HepG2 (cell line): ENCODE measurements around the gene MTCH1. TPM values are rescaled to one million over a fixed set of nuclear protein-coding genes. Genes with fewer than 3 reads are reported as not detected.
A peak's percentile ranks its signal among the peaks of the same experiment; 100 is the strongest.

ENCODE experiments used
- ATAC-seq: fragments of 200-7000 bp; cut with Tn5 transposase; 3 replicates; pipeline ENCODE4 v1.9.1; 2020; ENCODE audit warnings: mild to moderate bottlenecking, moderate library complexity
- BruUV-seq: library from RNA; stranded (reverse); fragments of 400-500 nt; replicated peaks from 2 replicates; lab custom pipeline; 2021; lab: Mats Ljungman, UMichigan
- CTCF ChIA-PET: fragments of 300-600 bp; formaldehyde crosslinking; extraction: SDS; loops from one replicate; lab custom pipeline; 2021; ENCODE audit warnings: low total read pairs, inconsistent platforms, low intra/inter-chr PET ratio; lab: Yijun Ruan, JAX
- POLR2A ChIA-PET: fragments of 350-600 bp; sonication (Branson Sonifier 250); formaldehyde crosslinking; loops from one replicate; lab custom pipeline; 2020; ENCODE audit warnings: antibody characterized with exemption, inconsistent platforms; lab: Yijun Ruan, JAX
- DNase-seq: peaks from one replicate; pipeline ENCODE4 v3.0.0-alpha.2; 2015; ENCODE audit warnings: low spot score
- FAIRE-seq: peaks from 3 replicates; lab custom pipeline; 2011; peaks lifted over from hg19 to GRCh38; lab: Jason Lieb, UNC
- H2AFZ ChIP-seq: one replicate; pipeline ENCODE4 v1.6.1; 2011; ENCODE audit warnings: low read length, inconsistent platforms
- H3K27ac ChIP-seq: fragments of 300-600 bp; 3 replicates; pipeline ENCODE4 v1.8.0; 2011; ENCODE audit warnings: mixed run types, mild to moderate bottlenecking, mixed read lengths, low read length, inconsistent platforms; ENCODE audit not compliant: insufficient read depth; ENCODE audit errors: extremely low read length
- H3K27me3 ChIP-seq, 2 experiments: fragments of 200-600 bp in 1 of 2; 2 replicates in 1 of 2; 3 replicates in 1 of 2; pipeline versions ENCODE4 v1.6.0 to v1.8.0; 2011; ENCODE audit warnings: low read length in 2 of 2, mild to moderate bottlenecking in 2 of 2, moderate library complexity in 2 of 2, inconsistent platforms in 1 of 2; ENCODE audit not compliant: insufficient read depth in 2 of 2, control insufficient read depth in 1 of 2
- H3K36me3 ChIP-seq, 2 experiments: fragments of 200-600 bp in 1 of 2; replicated peaks in 1 of 2; 2 replicates in 1 of 2; 3 replicates in 1 of 2; pipeline versions ENCODE4 v1.5.1 to v1.8.0; 2011; ENCODE audit warnings: low read length in 2 of 2, inconsistent platforms in 1 of 2; ENCODE audit not compliant: insufficient read depth in 2 of 2, control insufficient read depth in 1 of 2
- H3K4me1 ChIP-seq: 2 replicates; pipeline ENCODE4 v1.5.1; 2012; ENCODE audit warnings: low read length, inconsistent platforms; ENCODE audit not compliant: insufficient read depth
- H3K4me2 ChIP-seq: 2 replicates; pipeline ENCODE4 v1.6.0; 2011; ENCODE audit warnings: low read depth, low read length, inconsistent platforms
- H3K4me3 ChIP-seq, 3 experiments: fragments of 200-600 bp in 1 of 3; sonication (generic), shearing (Covaris generic) in 1 of 3; replicated peaks in 1 of 3; 2 replicates each; pipeline ENCODE4 v1.5.1; 2011 to 2016; ENCODE audit warnings: low read length in 3 of 3, inconsistent platforms in 2 of 3, low read depth in 2 of 3, mild to moderate bottlenecking in 2 of 3, control low read depth in 1 of 3, mixed read lengths in 1 of 3; ENCODE audit not compliant: insufficient read depth in 1 of 3
- H3K79me2 ChIP-seq: one replicate; pipeline ENCODE4 v1.6.1; 2011; ENCODE audit warnings: low read length, inconsistent platforms; ENCODE audit not compliant: insufficient read depth
- H3K9ac ChIP-seq: 2 replicates; pipeline ENCODE4 v1.6.0; 2011; ENCODE audit warnings: mild to moderate bottlenecking, low read depth, low read length, inconsistent platforms; ENCODE audit not compliant: insufficient read depth
- H3K9me3 ChIP-seq: 2 replicates; pipeline ENCODE4 v1.5.1; 2012; ENCODE audit warnings: mild to moderate bottlenecking, low read length
- H4K20me1 ChIP-seq: 2 replicates; pipeline ENCODE4 v1.6.0; 2011; ENCODE audit warnings: inconsistent platforms, mild to moderate bottlenecking, low read length, moderate library complexity; ENCODE audit not compliant: insufficient read depth
- ATF7 ChIP-seq, 2 experiments: fragments of 450-650 bp in 1 of 2; sonication (generic) in 1 of 2; formaldehyde crosslinking in 1 of 2; IDR thresholded peaks; 2 replicates each; pipeline versions ENCODE4 v1.4.0 to v1.6.1; 2016 to 2020; ENCODE audit warnings: antibody characterized with exemption in 1 of 2, mild to moderate bottlenecking in 1 of 2, missing genetic modification reagents in 1 of 2
- CTCF ChIP-seq: sonication (generic); formaldehyde crosslinking; IDR thresholded peaks from 2 replicates; pipeline ENCODE4 v1.5.0; 2020; ENCODE audit warnings: mild to moderate bottlenecking, missing genetic modification reagents, moderate library complexity
- POGZ ChIP-seq: sonication (generic); formaldehyde crosslinking; IDR thresholded peaks from 2 replicates; pipeline ENCODE4 v1.4.0; 2020; ENCODE audit warnings: mild to moderate bottlenecking, missing genetic modification reagents
- RELA ChIP-seq: sonication (generic); formaldehyde crosslinking; IDR thresholded peaks from 2 replicates; pipeline ENCODE4 v1.4.0; 2020; ENCODE audit warnings: missing genetic modification reagents
- TAF15 ChIP-seq: fragments of 200-400 bp; formaldehyde crosslinking; IDR thresholded peaks from one replicate; pipeline ENCODE4 v1.6.1; 2018; ENCODE audit warnings: mild to moderate bottlenecking, low read depth, low read length; ENCODE audit not compliant: poor library complexity, severe bottlenecking
- ZNF639 ChIP-seq: conservative IDR thresholded peaks from 2 replicates; pipeline ENCODE4 v1.6.1; 2018; ENCODE audit warnings: missing genetic modification reagents
- WGBS: methylation state at CpG from one replicate; pipeline ENCODE4 v1.1.6; 2017; ENCODE audit warnings: low lambda C conversion rate; 5-methylcytosine and 5-hydroxymethylcytosine counted together
- in situ Hi-C: cut with HindIII; loops from 2 replicates; pipeline ENCODE4 v1.10.0; 2017; ENCODE audit warnings: low pct_unique_long_range_greater_than_20kb; ENCODE audit not compliant: extremely low pct_ligation_motif_present
- intact Hi-C: fragments of 100-400 bp; cut with micrococcal nuclease; formaldehyde crosslinking; loops from one replicate; pipeline ENCODE4 v1.10.0; 2022; ENCODE audit not compliant: unreplicated experiment
- polyA plus RNA-seq, 8 experiments: library from polyadenylated mRNA; depleted of rRNA in 3 of 8; stranded (reverse) in 7 of 8; unstranded in 1 of 8; fragments of >200 nt; fragmentation: Illumina TruSeq in 4 of 8; extraction: Trizol in 4 of 8; gene quantifications; 2 replicates each; pipeline versions ENCODE4 v1.2.1 to v1.2.3, GENCODE V29; 2011 to 2016; ENCODE audit warnings: low read depth in 4 of 8, missing spikeins in 1 of 8, mixed read lengths in 1 of 8; ENCODE audit not compliant: insufficient read depth in 1 of 8
- total RNA-seq, 5 experiments: library from RNA; depleted of rRNA; stranded (reverse); fragments of >200 nt; fragmentation: Illumina TruSeq; extraction: Trizol; gene quantifications; 2 replicates each; pipeline ENCODE4 v1.2.3, GENCODE V29; 2016; ENCODE audit warnings: low read depth in 1 of 5
- TF ChIP-seq, protein P1 (sequence below), 2 experiments: sonication (generic) in 1 of 2; formaldehyde crosslinking in 1 of 2; IDR thresholded peaks; 2 replicates each; pipeline versions ENCODE4 v1.4.0 to v1.6.1; 2016 to 2020; ENCODE audit warnings: borderline replicate concordance in 1 of 2, low read depth in 1 of 2, mild to moderate bottlenecking in 1 of 2, missing genetic modification reagents in 1 of 2
- TF ChIP-seq, protein P2 (sequence below): sonication (generic); formaldehyde crosslinking; IDR thresholded peaks from 2 replicates; pipeline ENCODE4 v1.8.1; 2022; ENCODE audit warnings: mild to moderate bottlenecking, missing genetic modification reagents

The MTCH1 gene
- total and polyA plus RNA-seq, 2 of the 13 experiments (the other 11 are each of a cell fraction or from before 2014, with no cell fraction given), result 86.2 to 144 TPM

GRCh38 chr6:37029249-37029971 is 43.4 kb upstream of the MTCH1 start (continued):
- TF ChIP-seq, protein P1, sequence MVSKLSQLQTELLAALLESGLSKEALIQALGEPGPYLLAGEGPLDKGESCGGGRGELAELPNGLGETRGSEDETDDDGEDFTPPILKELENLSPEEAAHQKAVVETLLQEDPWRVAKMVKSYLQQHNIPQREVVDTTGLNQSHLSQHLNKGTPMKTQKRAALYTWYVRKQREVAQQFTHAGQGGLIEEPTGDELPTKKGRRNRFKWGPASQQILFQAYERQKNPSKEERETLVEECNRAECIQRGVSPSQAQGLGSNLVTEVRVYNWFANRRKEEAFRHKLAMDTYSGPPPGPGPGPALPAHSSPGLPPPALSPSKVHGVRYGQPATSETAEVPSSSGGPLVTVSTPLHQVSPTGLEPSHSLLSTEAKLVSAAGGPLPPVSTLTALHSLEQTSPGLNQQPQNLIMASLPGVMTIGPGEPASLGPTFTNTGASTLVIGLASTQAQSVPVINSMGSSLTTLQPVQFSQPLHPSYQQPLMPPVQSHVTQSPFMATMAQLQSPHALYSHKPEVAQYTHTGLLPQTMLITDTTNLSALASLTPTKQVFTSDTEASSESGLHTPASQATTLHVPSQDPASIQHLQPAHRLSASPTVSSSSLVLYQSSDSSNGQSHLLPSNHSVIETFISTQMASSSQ (IDR thresholded peaks at IDR 0.05; ENCODE audit: low read depth), result no peak
- TF ChIP-seq, protein P1 (CRISPR knock-in tag; IDR thresholded peaks at IDR 0.05; ENCODE audit: borderline replicate concordance), result no peak
- 0 out of 2 replicates have a peak, but pooled peaks have one; percentile 61 for TF ChIP-seq RELA (CRISPR knock-in tag)

GRCh38 chr6:37027811-37028469 is 41.9 kb upstream of the MTCH1 start:
- Histone ChIP-seq H3K27me3 (peaks cover 3 to 40% of the 10 kb centered on the region in 2 experiments; a peak in 4 of 5 replicates), H3K36me3 (no peaks in the 10 kb centered on the region), H3K27ac (no peak overlapping the region), H3K9ac (no peak overlapping the region), H3K4me1 (peaks cover 44% of the 10 kb centered on the region), H3K79me2 (no peaks in the 10 kb centered on the region), H3K4me2 (no peak overlapping the region), H2AFZ (no peak overlapping the region), H4K20me1 (no peaks in the 10 kb centered on the region), H3K4me3 (no peak overlapping the region), H3K9me3 (no peaks in the 10 kb centered on the region)
- DNase-seq, result no peak
- no TSS peak for BruUV-seq
- ChIA-PET POLR2A (interaction anchor here (0.8 to 2.1 kb wide), 3 partner anchors 142 to 148 kb away, joined by 4 to 18 read pairs (median 5); partner anchors contain the start of gene PIM1), CTCF (interaction anchor here (2.6 to 3.9 kb wide), 2 partner anchors 10 to 182 kb away, joined by 19 to 68 read pairs; no protein-coding TSS in a partner anchor)
- intact Hi-C loops (loop anchor here (2.0 kb wide), 1 partner anchor 23 kb away; no protein-coding TSS in a partner anchor), in situ Hi-C loops (loop anchor here (10.0 kb wide), 1 partner anchor 147 kb away; the partner anchor contains the start of gene PIM1)
- no peak for FAIRE-seq
- 47% methylated on average over 17 of the region's 17 CpGs for WGBS
- ATAC-seq, result no peak; the same call in 2 of the 3 replicates
- TF ChIP-seq POGZ (CRISPR knock-in tag) (no peak), CTCF (CRISPR knock-in tag) (0 out of 2 replicates have a peak, but pooled peaks have one; percentile 16), TAF15 (no peak), ZNF639 (CRISPR knock-in tag) (no peak), ATF7 (IDR thresholded peaks at IDR 0.05) (no peak), ATF7 (CRISPR knock-in tag; IDR thresholded peaks at IDR 0.05) (no peak)
- TF ChIP-seq, protein P2, sequence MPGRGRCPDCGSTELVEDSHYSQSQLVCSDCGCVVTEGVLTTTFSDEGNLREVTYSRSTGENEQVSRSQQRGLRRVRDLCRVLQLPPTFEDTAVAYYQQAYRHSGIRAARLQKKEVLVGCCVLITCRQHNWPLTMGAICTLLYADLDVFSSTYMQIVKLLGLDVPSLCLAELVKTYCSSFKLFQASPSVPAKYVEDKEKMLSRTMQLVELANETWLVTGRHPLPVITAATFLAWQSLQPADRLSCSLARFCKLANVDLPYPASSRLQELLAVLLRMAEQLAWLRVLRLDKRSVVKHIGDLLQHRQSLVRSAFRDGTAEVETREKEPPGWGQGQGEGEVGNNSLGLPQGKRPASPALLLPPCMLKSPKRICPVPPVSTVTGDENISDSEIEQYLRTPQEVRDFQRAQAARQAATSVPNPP (CRISPR knock-in tag), result no peak
